SK-N-MC (cell line): ENCODE measurements around the gene ABTB2.

Source experiments
- EZH2 ChIP-seq: fragments of 200-600 bp; sonication (generic); IDR thresholded peaks from one replicate; pipeline ENCODE4 v1.6.1; 2017; ENCODE audit warnings: antibody characterized with exemption
- POLR2AphosphoS5 ChIP-seq: IDR thresholded peaks from 2 replicates; pipeline ENCODE4 v1.6.1; 2012; ENCODE audit warnings: mild to moderate bottlenecking, low read depth, low read length, borderline replicate concordance

DNA sequence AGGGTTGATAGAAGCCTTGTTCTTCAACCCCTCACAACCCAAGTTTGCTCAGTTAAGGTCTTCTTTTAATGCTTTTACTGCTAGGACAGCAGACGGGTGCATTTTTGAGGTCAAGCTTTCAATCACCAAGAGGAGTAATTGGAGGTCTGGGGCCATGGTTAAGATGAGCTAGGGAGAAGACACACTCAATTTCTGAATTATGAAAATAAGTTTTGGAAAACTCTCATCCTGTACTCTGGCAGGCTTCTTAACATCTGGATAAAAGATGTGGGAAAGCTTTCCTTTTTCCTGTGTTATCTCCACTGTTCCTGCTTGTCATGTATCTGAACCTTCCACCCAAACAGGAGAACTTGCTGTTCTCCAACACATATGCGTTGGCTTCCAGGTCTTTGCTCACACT lies 9.7 kb downstream of the ABTB2 start:
- TF ChIP-seq POLR2AphosphoS5 = no peak
- TF ChIP-seq EZH2 = no peak
